ENCODE data around the gene ALDH18A1. TPM values are rescaled to one million over a fixed set of nuclear protein-coding genes. Genes with fewer than 3 reads are reported as not detected.
A peak's percentile ranks its signal among the peaks of the same experiment; 100 is the strongest.
"Not testable (repeated sequence)": the region's sequence is repeated elsewhere in the genome, so short reads cannot be mapped to it uniquely, and the experiment has no call there.

ALDH18A1 gene
- total RNA-seq, 1 experiment from 2014 or later: 50.1 TPM

GRCh38 chr10:95683966-95684365 is 27.5 kb upstream of the ALDH18A1 start:
- intact Hi-C loops (cut with micrococcal nuclease; ENCODE audit: unreplicated experiment): no loop called here
- H3K36me3 Mint-ChIP-seq (ENCODE audit: insufficient read depth, unreplicated experiment): peaks cover 19% of the 10 kb centered on the region
- H3K4me1 Mint-ChIP-seq (ENCODE audit: low read depth, unreplicated experiment): no peaks in the 10 kb centered on the region
- CTCF ChIA-PET: no interaction called here
- H3K4me3 Mint-ChIP-seq (ENCODE audit: low read depth, unreplicated experiment): no peak overlapping the region
- TF ChIP-seq, protein P1, sequence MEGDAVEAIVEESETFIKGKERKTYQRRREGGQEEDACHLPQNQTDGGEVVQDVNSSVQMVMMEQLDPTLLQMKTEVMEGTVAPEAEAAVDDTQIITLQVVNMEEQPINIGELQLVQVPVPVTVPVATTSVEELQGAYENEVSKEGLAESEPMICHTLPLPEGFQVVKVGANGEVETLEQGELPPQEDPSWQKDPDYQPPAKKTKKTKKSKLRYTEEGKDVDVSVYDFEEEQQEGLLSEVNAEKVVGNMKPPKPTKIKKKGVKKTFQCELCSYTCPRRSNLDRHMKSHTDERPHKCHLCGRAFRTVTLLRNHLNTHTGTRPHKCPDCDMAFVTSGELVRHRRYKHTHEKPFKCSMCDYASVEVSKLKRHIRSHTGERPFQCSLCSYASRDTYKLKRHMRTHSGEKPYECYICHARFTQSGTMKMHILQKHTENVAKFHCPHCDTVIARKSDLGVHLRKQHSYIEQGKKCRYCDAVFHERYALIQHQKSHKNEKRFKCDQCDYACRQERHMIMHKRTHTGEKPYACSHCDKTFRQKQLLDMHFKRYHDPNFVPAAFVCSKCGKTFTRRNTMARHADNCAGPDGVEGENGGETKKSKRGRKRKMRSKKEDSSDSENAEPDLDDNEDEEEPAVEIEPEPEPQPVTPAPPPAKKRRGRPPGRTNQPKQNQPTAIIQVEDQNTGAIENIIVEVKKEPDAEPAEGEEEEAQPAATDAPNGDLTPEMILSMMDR (IDR thresholded peaks at IDR 0.05; ENCODE audit: unreplicated experiment): no peak
- no peaks in the 10 kb centered on the region for H3K9me3 Mint-ChIP-seq (ENCODE audit: low read depth, unreplicated experiment)
- no peaks in the 10 kb centered on the region for H3K27me3 Mint-ChIP-seq (ENCODE audit: unreplicated experiment)
- BruUV-seq (replicated peaks): no TSS peak
- H3K27ac Mint-ChIP-seq (ENCODE audit: unreplicated experiment): no peak overlapping the region
- DNase-seq: no peak

- H3K4me3 Mint-ChIP-seq (ENCODE audit: low read depth, unreplicated experiment): no peak overlapping the region
These were observed 19.0 kb upstream of the ALDH18A1 start for GRCh38 chr10:95675403-95676116.

DNA sequence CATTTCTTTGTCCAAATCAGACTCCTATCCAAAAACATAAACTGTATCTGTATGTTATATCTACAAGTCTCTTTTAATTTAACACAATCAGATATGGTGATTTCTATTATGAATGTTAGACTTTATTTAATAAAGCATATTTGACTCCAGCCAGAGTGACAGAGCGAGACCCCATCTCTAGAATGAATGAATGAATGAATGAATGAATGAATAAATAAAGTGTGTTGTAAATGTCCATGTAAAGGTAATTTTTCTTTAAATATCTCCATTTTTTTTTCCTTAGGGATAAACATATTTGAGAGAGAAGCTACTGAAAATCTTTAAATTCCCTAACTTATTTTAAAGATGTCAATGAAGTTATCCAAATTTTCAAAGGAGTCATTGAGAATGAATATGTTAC is 18.1 kb upstream of the ALDH18A1 start:
- Mint-ChIP-seq H3K4me1 (ENCODE audit: low read depth, unreplicated experiment) (no peaks in the 10 kb centered on the region), H3K9me3 (ENCODE audit: low read depth, unreplicated experiment) (no peaks in the 10 kb centered on the region), H3K4me3 (ENCODE audit: low read depth, unreplicated experiment) (no peak overlapping the region), H3K27ac (ENCODE audit: unreplicated experiment) (no peak overlapping the region), H3K27me3 (ENCODE audit: unreplicated experiment) (no peaks in the 10 kb centered on the region), H3K36me3 (ENCODE audit: insufficient read depth, unreplicated experiment) (no peaks in the 10 kb centered on the region)
- CTCF ChIA-PET: no interaction called here
- DNase-seq: no peak
- intact Hi-C loops (cut with micrococcal nuclease; ENCODE audit: unreplicated experiment): no loop called here
- BruUV-seq (replicated peaks): no TSS peak
- TF ChIP-seq, protein P1 (IDR thresholded peaks at IDR 0.05; ENCODE audit: unreplicated experiment): no peak

More at GRCh38 chr10:95675403-95676116, 19.0 kb upstream of the ALDH18A1 start:
- CTCF ChIA-PET: no interaction called here
- Mint-ChIP-seq H3K27ac (ENCODE audit: unreplicated experiment) (peak overlapping the region; percentile 63), H3K4me1 (ENCODE audit: low read depth, unreplicated experiment) (no peaks in the 10 kb centered on the region), H3K9me3 (ENCODE audit: low read depth, unreplicated experiment) (no peaks in the 10 kb centered on the region), H3K27me3 (ENCODE audit: unreplicated experiment) (no peaks in the 10 kb centered on the region), H3K36me3 (ENCODE audit: insufficient read depth, unreplicated experiment) (no peaks in the 10 kb centered on the region)
- intact Hi-C loops (cut with micrococcal nuclease; ENCODE audit: unreplicated experiment): no loop called here
- TF ChIP-seq, protein P1 (IDR thresholded peaks at IDR 0.05; ENCODE audit: unreplicated experiment): no peak
- no TSS peak for BruUV-seq (replicated peaks)
- DNase-seq: no peak

- H3K27me3 Mint-ChIP-seq (ENCODE audit: unreplicated experiment); DNase-seq; H3K9me3 Mint-ChIP-seq (ENCODE audit: low read depth, unreplicated experiment); H3K4me1 Mint-ChIP-seq (ENCODE audit: low read depth, unreplicated experiment); H3K4me3 Mint-ChIP-seq (ENCODE audit: low read depth, unreplicated experiment); intact Hi-C loops (cut with micrococcal nuclease; ENCODE audit: unreplicated experiment); H3K36me3 Mint-ChIP-seq (ENCODE audit: insufficient read depth, unreplicated experiment); H3K27ac Mint-ChIP-seq (ENCODE audit: unreplicated experiment); BruUV-seq (replicated peaks): not testable (repeated sequence)
- CTCF ChIA-PET: interaction anchor here (0.6 kb wide), 1 partner anchor 1074 kb away, joined by 3 read pairs; no protein-coding TSS in a partner anchor
These were observed 16.1 kb upstream of the ALDH18A1 start for GRCh38 chr10:95672641-95673040.

DNA sequence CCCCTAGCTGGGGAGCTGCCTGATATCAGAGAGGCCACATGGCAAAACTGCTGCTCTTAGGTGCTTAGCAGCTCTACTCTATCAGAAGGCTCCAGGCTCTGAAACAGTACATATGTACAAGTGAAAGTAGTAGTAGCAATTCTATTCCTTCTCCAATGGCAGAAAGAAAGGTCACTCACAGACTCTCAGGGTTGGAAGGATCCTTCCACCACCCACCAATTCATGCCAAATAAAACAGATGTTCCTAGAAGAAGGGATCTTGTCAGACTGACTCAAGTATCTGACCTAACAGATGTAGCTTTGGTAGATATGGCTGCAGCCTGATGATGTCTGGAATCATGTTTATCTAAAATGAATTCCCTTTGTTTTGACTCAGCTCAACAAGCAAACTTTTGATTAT is 8.0 kb upstream of the ALDH18A1 start:
- intact Hi-C loops (cut with micrococcal nuclease; ENCODE audit: unreplicated experiment): no loop called here
- Mint-ChIP-seq H3K27me3 (ENCODE audit: unreplicated experiment) (no peaks in the 10 kb centered on the region), H3K36me3 (ENCODE audit: insufficient read depth, unreplicated experiment) (peaks cover 5% of the 10 kb centered on the region), H3K9me3 (ENCODE audit: low read depth, unreplicated experiment) (no peaks in the 10 kb centered on the region), H3K4me1 (ENCODE audit: low read depth, unreplicated experiment) (no peaks in the 10 kb centered on the region), H3K4me3 (ENCODE audit: low read depth, unreplicated experiment) (no peak overlapping the region), H3K27ac (ENCODE audit: unreplicated experiment) (no peak overlapping the region)
- TF ChIP-seq, protein P1 (IDR thresholded peaks at IDR 0.05; ENCODE audit: unreplicated experiment): no peak
- no peak for DNase-seq
- CTCF ChIA-PET: no interaction called here
- BruUV-seq (replicated peaks): no TSS peak
